ENCODE data around the gene MBLAC1. TPM values are rescaled to one million over a fixed set of nuclear protein-coding genes. Genes with fewer than 3 reads are reported as not detected.

Gene MBLAC1
- total and polyA plus RNA-seq, 9 of the 15 experiments (the other 6 are each of a cell fraction or from before 2014, with no cell fraction given), result 0.03 to 3.1 (median 0.52) TPM

- TF ChIP-seq ZNF695 (CRISPR knock-in tag; IDR thresholded peaks at IDR 0.05) (peak; percentile 53; the same call in 1 of the 2 replicates), ZNF263 (CRISPR knock-in tag; IDR thresholded peaks at IDR 0.05; ENCODE audit: borderline replicate concordance) (no peak), ZNF224 (CRISPR knock-in tag; IDR thresholded peaks at IDR 0.05) (no peak), TEAD1 (CRISPR knock-in tag; IDR thresholded peaks at IDR 0.05) (peak; percentile 79 to 94; a peak in 3 of 4 replicates), HMGXB4 (CRISPR knock-in tag; IDR thresholded peaks at IDR 0.05) (peak; percentile 76; the same call in 1 of the 2 replicates), E2F6 (IDR thresholded peaks at IDR 0.05; ENCODE audit: borderline replicate concordance in 1 of 2, extremely low read depth in 1 of 2, insufficient read depth in 1 of 2, insufficient read length in 1 of 2, low read depth in 1 of 2, low read length in 1 of 2, poor library complexity in 1 of 2, severe bottlenecking in 1 of 2) (peak in 1 of 2 experiments; percentile 42), ZBTB12 (CRISPR knock-in tag; IDR thresholded peaks at IDR 0.05) (no peak), POLR2AphosphoS2 (IDR thresholded peaks at IDR 0.05; ENCODE audit: low read length) (no peak), KDM4B (IDR thresholded peaks at IDR 0.05; ENCODE audit: borderline replicate concordance in 2 of 2, low read depth in 1 of 2) (peak in 1 of 2 experiments; percentile 86; a peak in 1 of 4 replicates), ZNF785 (CRISPR knock-in tag; IDR thresholded peaks at IDR 0.05) (no peak), XRCC4 (IDR thresholded peaks at IDR 0.05; ENCODE audit: extremely low read depth, insufficient read depth, insufficient read length) (no peak), RBM25 (IDR thresholded peaks at IDR 0.05; ENCODE audit: low read depth, low read length, severe bottlenecking) (no peak), E2F3 (CRISPR knock-in tag; IDR thresholded peaks at IDR 0.05) (0 out of 2 replicates have a peak, but pooled peaks have one; percentile 15), GABPB2 (CRISPR knock-in tag; conservative IDR thresholded peaks at IDR 0.05) (no peak), NRF1 (conservative IDR thresholded peaks at IDR 0.05 in 1 of 2, IDR thresholded peaks at IDR 0.05 in 1 of 2) (peak in 1 of 2 experiments; percentile 54; a peak in 3 of 4 replicates), E2F4 (CRISPR knock-in tag; IDR thresholded peaks at IDR 0.05; ENCODE audit: low read depth) (no peak), EGR1 (conservative IDR thresholded peaks at IDR 0.05) (peak; percentile 87), YY1 (IDR thresholded peaks at IDR 0.05; ENCODE audit: borderline replicate concordance in 1 of 3, control insufficient read depth in 1 of 3, extremely low read depth in 1 of 3, insufficient read depth in 3 of 3, insufficient read length in 1 of 3, insufficient replicate concordance in 2 of 3, low read depth in 1 of 3, low read length in 2 of 3) (peak in 2 of 3 experiments; percentile 74 to 81), PHB (CRISPR knock-in tag; IDR thresholded peaks at IDR 0.05) (no peak), PHF21A (IDR thresholded peaks at IDR 0.05; ENCODE audit: borderline replicate concordance, low read depth) (no peak), EP400 (IDR thresholded peaks at IDR 0.05) (peak; percentile 75)
These were observed 31.7 kb downstream of the MBLAC1 start, which contains the start of gene TRAPPC14 (continued) for GRCh38 chr7:100158229-100159098.
